H1 (cell line): ENCODE data around the gene CPNE5. TPM values are rescaled to one million over a fixed set of nuclear protein-coding genes. Genes with fewer than 3 reads are reported as not detected.

Experiments
- CTCF ChIA-PET: fragments of 300-600 bp; sonication (Branson Sonifier 250); formaldehyde crosslinking; loops from one replicate; lab custom pipeline; 2021; ENCODE audit not compliant: partially characterized antibody; lab: Charles Lee
- POLR2A ChIA-PET: fragments of 300-600 bp; sonication (Branson Sonifier 250); formaldehyde crosslinking; loops from one replicate; lab custom pipeline; 2021; ENCODE audit warnings: inconsistent platforms; ENCODE audit not compliant: partially characterized antibody; lab: Charles Lee
- DNase-seq, 2 experiments: peaks; one replicate each; pipeline versions ENCODE4 v3.0.0 to v3.0.0-alpha.2; 2010 to 2022; ENCODE audit warnings: low spot score in 2 of 2, low read depth in 1 of 2, mixed read lengths in 1 of 2
- FAIRE-seq: peaks from 2 replicates; lab custom pipeline; 2011; peaks lifted over from hg19 to GRCh38; lab: Jason Lieb, UNC
- H2AFZ ChIP-seq: 2 replicates; pipeline ENCODE4 v1.8.1; 2012; ENCODE audit warnings: low read length, inconsistent platforms
- H2AK5ac ChIP-seq: 2 replicates; pipeline ENCODE4 v1.6.1; 2013; ENCODE audit warnings: low read depth, low read length
- H2BK120ac ChIP-seq: replicated peaks from 2 replicates; pipeline ENCODE3; 2013; ENCODE audit warnings: low read depth, low read length, inconsistent platforms
- H2BK12ac ChIP-seq: 2 replicates; pipeline ENCODE4 v1.6.1; 2013; ENCODE audit warnings: low read depth, low read length
- H2BK15ac ChIP-seq: 2 replicates; pipeline ENCODE4 v1.6.1; 2013; ENCODE audit warnings: low read length
- H2BK20ac ChIP-seq: 2 replicates; pipeline ENCODE4 v1.6.1; 2013; ENCODE audit warnings: low read length
- H2BK5ac ChIP-seq: 2 replicates; pipeline ENCODE4 v1.6.1; 2013; ENCODE audit warnings: low read depth, low read length
- H3K14ac ChIP-seq: 2 replicates; pipeline ENCODE4 v1.6.1; 2013; ENCODE audit warnings: inconsistent platforms; ENCODE audit not compliant: insufficient read length
- H3K18ac ChIP-seq: 2 replicates; pipeline ENCODE4 v1.6.1; 2013; ENCODE audit warnings: low read length; ENCODE audit errors: extremely low read depth
- H3K23ac ChIP-seq: 2 replicates; pipeline ENCODE4 v1.6.1; 2013; ENCODE audit warnings: inconsistent platforms; ENCODE audit not compliant: insufficient read length
- H3K23me2 ChIP-seq: 2 replicates; pipeline ENCODE4 v1.6.1; 2013; ENCODE audit warnings: low read depth, low read length
- H3K27ac ChIP-seq: 2 replicates; pipeline ENCODE4 v1.6.1; 2011; ENCODE audit warnings: low read depth, low read length, inconsistent platforms
- H3K27me3 ChIP-seq, 4 experiments: replicated peaks in 1 of 4; 1 replicate in 1 of 4; 2 replicates in 3 of 4; pipeline versions ENCODE4 v1.6.1 to v1.8.1; 2011 to 2013; ENCODE audit warnings: low read length in 3 of 4, mild to moderate bottlenecking in 3 of 4, inconsistent platforms in 2 of 4, mixed read lengths in 2 of 4, moderate library complexity in 1 of 4; ENCODE audit not compliant: control insufficient read depth in 3 of 4, insufficient read depth in 3 of 4; ENCODE audit errors: extremely low read depth in 1 of 4
- H3K36me3 ChIP-seq, 4 experiments: 2 replicates each; pipeline versions ENCODE4 v1.6.1 to v1.8.1; 2011 to 2013; ENCODE audit warnings: mild to moderate bottlenecking in 4 of 4, low read length in 3 of 4, moderate library complexity in 2 of 4, control low read depth in 1 of 4, inconsistent platforms in 1 of 4; ENCODE audit not compliant: insufficient read depth in 4 of 4, control insufficient read depth in 2 of 4
- H3K4ac ChIP-seq: replicated peaks from 2 replicates; pipeline ENCODE3; 2013; ENCODE audit warnings: low read length, low read depth, mixed read lengths, inconsistent platforms; ENCODE audit not compliant: insufficient read length
- H3K4me1 ChIP-seq, 4 experiments: replicated peaks in 1 of 4; 1 replicate in 1 of 4; 2 replicates in 3 of 4; pipeline versions ENCODE4 v1.6.1 to v1.8.1; 2011 to 2013; ENCODE audit warnings: low read length in 3 of 4, inconsistent platforms in 2 of 4, mixed read lengths in 1 of 4; ENCODE audit not compliant: insufficient read depth in 4 of 4, control insufficient read depth in 3 of 4
- H3K4me2 ChIP-seq, 2 experiments: 2 replicates each; pipeline versions ENCODE4 v1.6.1 to v1.8.1; 2011 to 2013; ENCODE audit warnings: low read depth in 2 of 2, low read length in 2 of 2, control low read depth in 1 of 2, inconsistent platforms in 1 of 2, mild to moderate bottlenecking in 1 of 2; ENCODE audit not compliant: insufficient read depth in 1 of 2
- H3K4me3 ChIP-seq, 4 experiments: fragments of 200-600, 300-600 bp in 1 of 4; sonication (generic), shearing (Covaris generic), sonication (Bioruptor Twin) in 1 of 4; 2 replicates each; pipeline versions ENCODE4 v1.5.1 to v1.8.1; 2011 to 2016; ENCODE audit warnings: low read length in 4 of 4, low read depth in 3 of 4, control low read depth in 2 of 4, inconsistent platforms in 2 of 4, mild to moderate bottlenecking in 2 of 4, mixed read lengths in 1 of 4, moderate library complexity in 1 of 4; ENCODE audit not compliant: insufficient read depth in 2 of 4; ENCODE audit errors: extremely low read depth in 1 of 4
- H3K56ac ChIP-seq: replicated peaks from 2 replicates; pipeline ENCODE3; 2013; ENCODE audit warnings: low read depth, mild to moderate bottlenecking, mixed read lengths, low read length, inconsistent platforms; ENCODE audit not compliant: insufficient read length
- H3K79me1 ChIP-seq: 2 replicates; pipeline ENCODE4 v1.6.1; 2013; ENCODE audit warnings: low read depth, low read length, control low read depth
- H3K79me2 ChIP-seq, 2 experiments: 2 replicates each; pipeline versions ENCODE4 v1.6.1 to v1.8.1; 2012 to 2013; ENCODE audit warnings: low read length in 2 of 2, mild to moderate bottlenecking in 2 of 2, inconsistent platforms in 1 of 2; ENCODE audit not compliant: insufficient read depth in 2 of 2, control insufficient read depth in 1 of 2
- H3K9ac ChIP-seq, 4 experiments: replicated peaks in 1 of 4; 1 replicate in 1 of 4; 2 replicates in 3 of 4; pipeline versions ENCODE4 v1.6.1 to v1.8.1; 2011 to 2013; ENCODE audit warnings: low read depth in 3 of 4, low read length in 3 of 4, control low read depth in 2 of 4, mild to moderate bottlenecking in 2 of 4, moderate library complexity in 2 of 4, inconsistent platforms in 1 of 4; ENCODE audit errors: extremely low read depth in 1 of 4
- H3K9me3 ChIP-seq, 2 experiments: 2 replicates each; pipeline versions ENCODE4 v1.6.1 to v1.8.1; 2012 to 2013; ENCODE audit warnings: mild to moderate bottlenecking in 2 of 2, moderate library complexity in 2 of 2, control low read depth in 1 of 2, inconsistent platforms in 1 of 2, low read depth in 1 of 2, low read length in 1 of 2, mixed read lengths in 1 of 2; ENCODE audit not compliant: insufficient read depth in 2 of 2
- H4K20me1 ChIP-seq, 2 experiments: replicated peaks in 1 of 2; 2 replicates each; pipeline versions ENCODE3 to v1.8.1; 2011 to 2013; ENCODE audit warnings: inconsistent platforms in 2 of 2, low read length in 2 of 2, mild to moderate bottlenecking in 1 of 2; ENCODE audit not compliant: insufficient read depth in 2 of 2, control insufficient read depth in 1 of 2
- H4K5ac ChIP-seq: 2 replicates; pipeline ENCODE4 v1.6.1; 2013; ENCODE audit warnings: low read length, low read depth, mixed read lengths, inconsistent platforms; ENCODE audit not compliant: insufficient read length
- H4K8ac ChIP-seq: 2 replicates; pipeline ENCODE4 v1.8.0; 2013; ENCODE audit warnings: mild to moderate bottlenecking, moderate library complexity, low read length, inconsistent platforms; ENCODE audit not compliant: insufficient read depth; ENCODE audit errors: extremely low read depth
- H4K91ac ChIP-seq: replicated peaks from 2 replicates; pipeline ENCODE3; 2013; ENCODE audit warnings: low read length, mixed read lengths, inconsistent platforms; ENCODE audit not compliant: insufficient read length
- BRCA1 ChIP-seq: IDR thresholded peaks from 2 replicates; pipeline ENCODE4 v1.6.1; 2012; ENCODE audit warnings: low read depth, low read length, improper control_type of control experiment
- CEBPB ChIP-seq: IDR thresholded peaks from 2 replicates; pipeline ENCODE4 v1.6.1; 2012; ENCODE audit warnings: low read depth, low read length
- CREB1 ChIP-seq: IDR thresholded peaks from 2 replicates; pipeline ENCODE4 v1.6.1; 2012; ENCODE audit warnings: inconsistent platforms
- GABPA ChIP-seq: IDR thresholded peaks from 2 replicates; pipeline ENCODE4 v1.6.1; 2011; ENCODE audit warnings: mild to moderate bottlenecking, low read length, moderate library complexity, borderline replicate concordance; ENCODE audit not compliant: insufficient read depth
- GTF2F1 ChIP-seq: IDR thresholded peaks from 2 replicates; pipeline ENCODE4 v1.6.1; 2012; ENCODE audit warnings: low read depth, low read length, improper control_type of control experiment, borderline replicate concordance
- KDM4A ChIP-seq: IDR thresholded peaks from one replicate; pipeline ENCODE4 v1.7.1; 2012; ENCODE audit warnings: low read depth, mild to moderate bottlenecking, moderate library complexity, low read length, inconsistent platforms; ENCODE audit not compliant: severe bottlenecking
- NRF1 ChIP-seq: IDR thresholded peaks from 2 replicates; pipeline ENCODE4 v1.6.1; 2011; ENCODE audit warnings: mild to moderate bottlenecking, low read depth, low read length, improper control_type of control experiment
- POLR2A ChIP-seq, 2 experiments: IDR thresholded peaks; 1 replicate in 1 of 2; 2 replicates in 1 of 2; pipeline ENCODE4 v1.6.1; 2011; ENCODE audit warnings: low read depth in 2 of 2, low read length in 2 of 2, mild to moderate bottlenecking in 2 of 2; ENCODE audit errors: control extremely low read depth in 1 of 2
- POLR2AphosphoS5 ChIP-seq: IDR thresholded peaks from 2 replicates; pipeline ENCODE4 v1.6.1; 2011; ENCODE audit warnings: low read depth, low read length
- RXRA ChIP-seq: IDR thresholded peaks from 2 replicates; pipeline ENCODE4 v1.6.1; 2011; ENCODE audit warnings: low read depth, mild to moderate bottlenecking, low read length, moderate library complexity; ENCODE audit not compliant: insufficient read depth
- SIN3A ChIP-seq, 2 experiments: IDR thresholded peaks in 1 of 2; conservative IDR thresholded peaks in 1 of 2; 2 replicates each; pipeline ENCODE4 v1.6.1; 2011 to 2012; ENCODE audit warnings: low read length in 2 of 2, improper control_type of control experiment in 1 of 2, low read depth in 1 of 2, mild to moderate bottlenecking in 1 of 2
- TCF12 ChIP-seq: IDR thresholded peaks from 2 replicates; pipeline ENCODE4 v1.6.1; 2011; ENCODE audit warnings: low read depth, mild to moderate bottlenecking, low read length
- USF2 ChIP-seq: IDR thresholded peaks from 2 replicates; pipeline ENCODE4 v1.6.1; 2011; ENCODE audit warnings: low read length, improper control_type of control experiment
- WGBS, 2 experiments: shearing (Covaris generic) in 1 of 2; methylation state at CpG; one replicate each; pipeline versions ENCODE4 v1.1.6 to v1.1.7; 2013 to 2015; ENCODE audit warnings: low lambda C conversion rate in 2 of 2, mixed read lengths in 2 of 2, inconsistent platforms in 1 of 2, low coverage in 1 of 2, missing lambda C conversion rate in 1 of 2; ENCODE audit not compliant: insufficient replicate concordance in 2 of 2, insufficient coverage in 1 of 2, insufficient read length in 1 of 2; ENCODE audit errors: extremely low coverage in 1 of 2, missing lambda C conversion rate in 1 of 2; 5-methylcytosine and 5-hydroxymethylcytosine counted together
- polyA plus RNA-seq, 7 experiments: library from polyadenylated mRNA; depleted of rRNA in 3 of 7; stranded (reverse) in 5 of 7; unstranded in 2 of 7; fragments of >200 nt in 5 of 7; fragments of 200-250 nt in 2 of 7; gene quantifications; 1 replicate in 5 of 7; 2 replicates in 1 of 7; 4 replicates in 1 of 7; pipeline versions ENCODE4 v1.2.1 to v1.2.3, GENCODE V29; 2011 to 2013; ENCODE audit warnings: missing spikeins in 2 of 7, mixed read lengths in 2 of 7
- total RNA-seq: library from RNA; stranded (reverse); fragmentation: NEBNext Ultra II Directional; extraction: Animal tissue kit (Norgen Biotek cat#: 25700); gene quantifications from 2 replicates; pipeline ENCODE4 v1.2.1, GENCODE V29; 2021

Gene CPNE5
- total and polyA plus RNA-seq, 2 of the 8 experiments (the other 6 are each of a cell fraction or from before 2014, with no cell fraction given) = 0.88 to 1.8 TPM

DNA sequence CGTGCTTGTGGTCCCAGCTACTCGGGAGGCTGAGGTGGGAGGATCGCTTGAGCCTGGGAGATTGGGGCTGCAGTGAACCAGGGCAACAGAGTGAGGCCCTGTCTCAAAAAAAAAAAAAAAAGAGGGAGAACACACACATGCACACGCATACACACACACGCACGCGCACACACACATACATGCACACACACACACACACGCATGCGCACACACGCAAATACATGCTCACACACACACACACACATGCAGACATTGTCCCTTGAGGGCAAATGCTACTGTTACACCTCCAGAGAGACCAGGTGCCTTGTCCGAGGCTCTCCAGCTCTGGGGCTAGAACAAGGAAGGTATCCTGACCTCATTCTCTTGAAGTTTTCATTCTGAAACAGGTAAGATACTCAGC, 77.1 kb downstream of the CPNE5 start:
- Histone ChIP-seq H3K4me1 (peaks cover 0 to 10% (median 3%) of the 10 kb centered on the region in 4 experiments; a peak in 5 of 7 replicates), H3K79me2 (no peaks in the 10 kb centered on the region), H3K4ac (no peak overlapping the region), H3K23me2 (no peaks in the 10 kb centered on the region), H3K27me3 (no peaks in the 10 kb centered on the region), H3K56ac (no peak overlapping the region), H3K4me2 (no peak overlapping the region), H2BK5ac (no peak overlapping the region), H3K79me1 (no peaks in the 10 kb centered on the region), H3K14ac (no peak overlapping the region), H2AK5ac (no peak overlapping the region), H4K20me1 (peaks cover 0 to 2% of the 10 kb centered on the region in 2 experiments), H3K36me3 (no peaks in the 10 kb centered on the region), H4K91ac (no peak overlapping the region), H2AFZ (no peak overlapping the region), H2BK20ac (no peak overlapping the region), H3K18ac (no peak overlapping the region), H3K4me3 (no peak overlapping the region), H4K8ac (no peak overlapping the region), H3K23ac (no peak overlapping the region), H4K5ac (no peak overlapping the region), H2BK12ac (no peak overlapping the region), H2BK120ac (no peak overlapping the region), H3K9me3 (no peaks in the 10 kb centered on the region), H2BK15ac (no peak overlapping the region), H3K9ac (no peak overlapping the region), H3K27ac (no peak overlapping the region)
- POLR2A ChIA-PET = interaction anchor here (0.6 kb wide), 1 partner anchor 284 kb away, joined by 3 read pairs; no protein-coding TSS in a partner anchor
- CTCF ChIA-PET = interaction anchor here (0.8 to 5.3 kb wide), 10 partner anchors 9 to 257 kb away, joined by 3 to 83 read pairs (median 22); no protein-coding TSS in a partner anchor
- WGBS, 2 experiments = 91% methylated on average over 11 of the region's 11 CpGs; no CpG with 5 or more reads in 1 of the 2 experiments
- FAIRE-seq (no peak), DNase-seq (no peak)
- TF ChIP-seq CREB1 (no peak), SIN3A (conservative IDR thresholded peaks at IDR 0.05 in 1 of 2, IDR thresholded peaks at IDR 0.05 in 1 of 2; ENCODE audit: low read depth in 1 of 2, low read length in 2 of 2) (no peak), RXRA (no peak), USF2 (no peak), TCF12 (no peak), GABPA (no peak), GTF2F1 (no peak), NRF1 (no peak), BRCA1 (no peak), CEBPB (no peak), POLR2A (IDR thresholded peaks at IDR 0.05; ENCODE audit: control extremely low read depth in 1 of 2, low read depth in 2 of 2, low read length in 2 of 2) (no peak), KDM4A (no peak), POLR2AphosphoS5 (no peak)
